Measurements from ENCODE around the gene JAK1.

The JAK1 gene

GRCh38 chr1:64857347-64857746, 109.0 kb downstream of the JAK1 start:
- no peak for TF ChIP-seq CTCF (IDR thresholded peaks at IDR 0.05; ENCODE audit: extremely low read depth, missing control alignments)
- no peak for DNase-seq (ENCODE audit: low spot score)

- TF ChIP-seq CTCF (IDR thresholded peaks at IDR 0.05; ENCODE audit: extremely low read depth, missing control alignments): no peak
- no peak for DNase-seq (ENCODE audit: low spot score)
These were observed 109.8 kb downstream of the JAK1 start for GRCh38 chr1:64856553-64856952.

- DNase-seq (ENCODE audit: low spot score): no peak
- TF ChIP-seq CTCF (IDR thresholded peaks at IDR 0.05; ENCODE audit: extremely low read depth, missing control alignments): no peak
These were observed 110.8 kb downstream of the JAK1 start for GRCh38 chr1:64855557-64855956.

- no peak for DNase-seq (ENCODE audit: low spot score)
- TF ChIP-seq CTCF (IDR thresholded peaks at IDR 0.05; ENCODE audit: extremely low read depth, missing control alignments): no peak
These were observed 111.7 kb downstream of the JAK1 start for GRCh38 chr1:64854674-64855073.

GRCh38 chr1:64851664-64852063, 114.7 kb downstream of the JAK1 start:
- no peak for DNase-seq (ENCODE audit: low spot score)
- TF ChIP-seq CTCF (IDR thresholded peaks at IDR 0.05; ENCODE audit: extremely low read depth, missing control alignments): no peak

- no peak for DNase-seq (ENCODE audit: low spot score)
These were observed 115.5 kb downstream of the JAK1 start for GRCh38 chr1:64850846-64851245.

GRCh38 chr1:64849942-64850341, 116.4 kb downstream of the JAK1 start:
- no peak for DNase-seq (ENCODE audit: low spot score)
- TF ChIP-seq CTCF (IDR thresholded peaks at IDR 0.05; ENCODE audit: extremely low read depth, missing control alignments): no peak

More at GRCh38 chr1:64850846-64851245, 115.5 kb downstream of the JAK1 start:
- TF ChIP-seq CTCF (IDR thresholded peaks at IDR 0.05; ENCODE audit: extremely low read depth, missing control alignments): no peak
